PC-3 (cell line): ENCODE results near the gene ITGB3. TPM values are rescaled to one million over a fixed set of nuclear protein-coding genes. Genes with fewer than 3 reads are reported as not detected.

Source experiments
- ATAC-seq: fragments of 200-7000 bp; cut with Tn5 transposase; 2 replicates; pipeline ENCODE4 v1.9.1; 2020; ENCODE audit warnings: mild to moderate bottlenecking, moderate library complexity
- BruUV-seq: library from RNA; stranded (reverse); fragments of 400-500 nt; replicated peaks from 2 replicates; lab custom pipeline; 2021; lab: Mats Ljungman, UMichigan
- CTCF ChIA-PET: fragments of 300-600 bp; sonication (Branson Sonifier 250); formaldehyde crosslinking; loops from one replicate; lab custom pipeline; 2022; ENCODE audit warnings: antibody characterized with exemption; lab: Charles Lee
- POLR2A ChIA-PET: fragments of 300-600 bp; sonication (Branson Sonifier 250); formaldehyde crosslinking; loops from one replicate; lab custom pipeline; 2022; ENCODE audit warnings: antibody characterized with exemption; ENCODE audit not compliant: unreplicated experiment; lab: Charles Lee
- DNase-seq: peaks from one replicate; pipeline ENCODE4 v3.0.0-alpha.2; 2015
- H2AFZ ChIP-seq: fragments of 300-600 bp; sonication (generic); 2 replicates; pipeline ENCODE4 v1.6.0; 2016; ENCODE audit warnings: antibody characterized with exemption, low read length
- H3F3A ChIP-seq: fragments of 300-600 bp; sonication (generic); one replicate; pipeline ENCODE4 v1.6.0; 2017; ENCODE audit warnings: antibody characterized with exemption, low read length, control low read depth, mild to moderate bottlenecking; ENCODE audit not compliant: unreplicated experiment
- H3K27ac ChIP-seq: fragments of 300-600 bp; sonication (generic); 2 replicates; pipeline ENCODE4 v1.5.1; 2016; ENCODE audit warnings: mild to moderate bottlenecking, low read length
- H3K27me3 ChIP-seq: fragments of 300-600 bp; sonication (generic); 2 replicates; pipeline ENCODE4 v1.6.1; 2016; ENCODE audit warnings: low read length, mixed read lengths
- H3K36me3 ChIP-seq: fragments of 300-600 bp; sonication (generic); 2 replicates; pipeline ENCODE4 v1.6.1; 2016; ENCODE audit warnings: low read depth, mixed run types, low read length, mixed read lengths
- H3K4me1 ChIP-seq: fragments of 300-600 bp; sonication (generic); 2 replicates; pipeline ENCODE4 v1.5.1; 2016; ENCODE audit warnings: low read length; ENCODE audit not compliant: insufficient read depth
- H3K4me2 ChIP-seq: fragments of 300-600 bp; sonication (generic); 2 replicates; pipeline ENCODE4 v1.6.0; 2016; ENCODE audit warnings: low read length
- H3K4me3 ChIP-seq: fragments of 300-600 bp; sonication (generic); 2 replicates; pipeline ENCODE4 v1.5.1; 2016; ENCODE audit warnings: mild to moderate bottlenecking, low read length, mixed read lengths
- H3K79me2 ChIP-seq: fragments of 300-600 bp; sonication (generic); 2 replicates; pipeline ENCODE4 v1.6.1; 2017; ENCODE audit warnings: low read length, mixed read lengths
- H3K9ac ChIP-seq: fragments of 300-600 bp; sonication (generic); 2 replicates; pipeline ENCODE4 v1.6.0; 2016; ENCODE audit warnings: mild to moderate bottlenecking, low read length
- H3K9me2 ChIP-seq: fragments of 300-600 bp; sonication (generic); replicated peaks from 2 replicates; pipeline ENCODE4 v1.6.1; 2016; ENCODE audit warnings: mixed run types, low read length, mixed read lengths
- H3K9me3 ChIP-seq: fragments of 300-600 bp; sonication (generic); 2 replicates; pipeline ENCODE4 v1.6.1; 2016; ENCODE audit warnings: low read length, mixed read lengths
- H4K20me1 ChIP-seq: fragments of 300-600 bp; sonication (generic); 2 replicates; pipeline ENCODE4 v1.6.1; 2016; ENCODE audit warnings: low read length, mixed read lengths
- CTCF ChIP-seq: fragments of 300-600 bp; sonication (generic); conservative IDR thresholded peaks from 2 replicates; pipeline ENCODE4 v1.5.1; 2017; ENCODE audit warnings: antibody characterized with exemption, low read depth, mild to moderate bottlenecking, low read length
- EZH2 ChIP-seq: fragments of 300-600 bp; sonication (generic); IDR thresholded peaks from one replicate; pipeline ENCODE4 v1.6.1; 2017; ENCODE audit warnings: antibody characterized with exemption, mild to moderate bottlenecking, low read length; ENCODE audit not compliant: unreplicated experiment
- EZH2phosphoT487 ChIP-seq: fragments of 300-600 bp; sonication (generic); IDR thresholded peaks from 2 replicates; pipeline ENCODE4 v1.6.1; 2018; ENCODE audit warnings: mild to moderate bottlenecking, antibody characterized with exemption, low read length, borderline replicate concordance
- intact Hi-C: fragments of 100-400 bp; cut with micrococcal nuclease; formaldehyde crosslinking; loops from 2 replicates; pipeline ENCODE4 v1.9.0; 2023
- total RNA-seq: library from RNA; depleted of rRNA; stranded (reverse); fragments of >200 nt; gene quantifications from 2 replicates; pipeline ENCODE4 v1.2.3, GENCODE V29; 2014

Gene ITGB3
- total RNA-seq, 1 experiment from 2014 or later, result 0.36 TPM

- H3F3A ChIP-seq, result no peaks in the 10 kb centered on the region
- H3K36me3 ChIP-seq, result no peaks in the 10 kb centered on the region
- H3K9me3 ChIP-seq, result no peaks in the 10 kb centered on the region
- no peaks in the 10 kb centered on the region for H3K27me3 ChIP-seq
- H3K4me2 ChIP-seq, result peak overlapping the region; percentile 6
- no peaks in the 10 kb centered on the region for H3K9me2 ChIP-seq
- intact Hi-C loops, result loop anchor here (1.0 to 5.0 kb wide), 4 partner anchors 62 to 198 kb away; partner anchors contain the start of genes CDC27 and ITGB3
- H3K4me1 ChIP-seq, result peaks cover 18% of the 10 kb centered on the region
- ChIA-PET POLR2A (no interaction called here), CTCF (interaction anchor here (0.6 to 1.6 kb wide), 12 partner anchors 10 to 138 kb away, joined by 3 to 25 read pairs (median 4); no protein-coding TSS in a partner anchor)
- ATAC-seq (peak; percentile 95), DNase-seq (peak; percentile 97)
- H4K20me1 ChIP-seq, result no peaks in the 10 kb centered on the region
- H3K9ac ChIP-seq, result no peak overlapping the region
- no peaks in the 10 kb centered on the region for H3K79me2 ChIP-seq
- peak overlapping the region; percentile 8; the same call in 1 of the 2 replicates for H2AFZ ChIP-seq
- no TSS peak for BruUV-seq
- H3K4me3 ChIP-seq, result no peak overlapping the region
- no peak overlapping the region for H3K27ac ChIP-seq
- TF ChIP-seq CTCF, result peak; percentile 99
- TF ChIP-seq EZH2phosphoT487, result no peak
- no peak for TF ChIP-seq EZH2
Observed at GRCh38 chr17:47315451-47316266, 62.0 kb downstream of the ITGB3 start.

- no peaks in the 10 kb centered on the region for H3K36me3 ChIP-seq
- no TSS peak for BruUV-seq
- ChIA-PET POLR2A (no interaction called here), CTCF (interaction anchor here (1.6 kb wide), 1 partner anchor 77 kb away, joined by 17 read pairs; no protein-coding TSS in a partner anchor)
- H3K9me3 ChIP-seq, result 0 out of 2 replicates have a peak, but pooled peaks cover 5% of the 10 kb centered on the region
- no peaks in the 10 kb centered on the region for H3K79me2 ChIP-seq
- no peak overlapping the region for H3K4me3 ChIP-seq
- intact Hi-C loops, result loop anchor here (5.0 kb wide), 1 partner anchor 199 kb away; no protein-coding TSS in a partner anchor
- H3K9ac ChIP-seq, result no peak overlapping the region
- H3K4me2 ChIP-seq, result no peak overlapping the region
- DNase-seq, result peak; percentile 34
- no peaks in the 10 kb centered on the region for H3K27me3 ChIP-seq
- no peaks in the 10 kb centered on the region for H3F3A ChIP-seq
- H3K9me2 ChIP-seq, result no peaks in the 10 kb centered on the region
- H4K20me1 ChIP-seq, result no peaks in the 10 kb centered on the region
- ATAC-seq, result no peak; the same call in 1 of the 2 replicates
- H2AFZ ChIP-seq, result 0 out of 2 replicates have a peak overlapping the region, but pooled peaks have one; percentile 5
- TF ChIP-seq EZH2, result no peak
- TF ChIP-seq CTCF, result no peak
- no peak for TF ChIP-seq EZH2phosphoT487
- H3K4me1 ChIP-seq, result peaks cover 18% of the 10 kb centered on the region
- H3K27ac ChIP-seq, result no peak overlapping the region
Observed at GRCh38 chr17:47316311-47316710, 62.7 kb downstream of the ITGB3 start.
